ENCODE results near the gene CDK14.

GRCh38 chr7:90773269-90773668 is 177.1 kb downstream of the CDK14 start:
- no peak for TF ChIP-seq POLR2A (IDR thresholded peaks at IDR 0.05)
- TF ChIP-seq CTCF (IDR thresholded peaks at IDR 0.05), result no peak
